ENCODE measurements around the gene ARHGEF16. TPM values are rescaled to one million over a fixed set of nuclear protein-coding genes. Genes with fewer than 3 reads are reported as not detected.

The ARHGEF16 gene
- polyA plus RNA-seq, 6 donors from 2014 or later: not detected

- peak; percentile 30 to 51 for ATAC-seq (ENCODE audit: low read depth in 2 of 2)
- peaks cover 0 to 6% (median 2%) of the 10 kb centered on the region in 3 donors for H3K4me1 Mint-ChIP-seq
- peaks cover 7 to 11% of the 10 kb centered on the region in 2 donors for H3K36me3 Mint-ChIP-seq
- peak overlapping the region in 1 of 6 donors; percentile 69 for H3K27ac Mint-ChIP-seq
- DNase-seq: peak; percentile 31
- peaks cover 4 to 20% (median 11%) of the 10 kb centered on the region in 7 donors for H3K9me3 Mint-ChIP-seq
- H3K27me3 Mint-ChIP-seq: peaks cover 0 to 13% (median 10%) of the 10 kb centered on the region in 3 donors
- no peak overlapping the region for H3K4me3 Mint-ChIP-seq
Measured at GRCh38 chr1:3483801-3484444, 29.5 kb downstream of the ARHGEF16 start.

GRCh38 chr1:3485016-3485415, 30.6 kb downstream of the ARHGEF16 start:
- Mint-ChIP-seq H3K4me1 (peaks cover 0 to 7% (median 2%) of the 10 kb centered on the region in 3 donors), H3K36me3 (peaks cover 11 to 13% of the 10 kb centered on the region in 2 donors), H3K4me3 (no peak overlapping the region), H3K27me3 (peaks cover 0 to 13% (median 10%) of the 10 kb centered on the region in 3 donors), H3K9me3 (peaks cover 7 to 23% (median 13%) of the 10 kb centered on the region in 7 donors), H3K27ac (no peak overlapping the region)
- ATAC-seq (ENCODE audit: low read depth in 2 of 2): no peak
- DNase-seq: no peak

GRCh38 chr1:3488432-3488831, 34.0 kb downstream of the ARHGEF16 start:
- Mint-ChIP-seq H3K27ac (peak overlapping the region in 1 of 6 donors; percentile 41), H3K36me3 (peaks cover 11 to 13% of the 10 kb centered on the region in 2 donors), H3K27me3 (peaks cover 0 to 10% (median 6%) of the 10 kb centered on the region in 3 donors), H3K9me3 (peaks cover 7 to 23% (median 13%) of the 10 kb centered on the region in 7 donors), H3K4me3 (no peak overlapping the region), H3K4me1 (peaks cover 7 to 13% (median 9%) of the 10 kb centered on the region in 3 donors)
- DNase-seq: no peak
- no peak for ATAC-seq (ENCODE audit: low read depth in 2 of 2)

GRCh38 chr1:3490046-3490745, 35.7 kb downstream of the ARHGEF16 start:
- Mint-ChIP-seq H3K27me3 (no peaks in the 10 kb centered on the region), H3K9me3 (peaks cover 7 to 23% (median 13%) of the 10 kb centered on the region in 7 donors), H3K36me3 (peaks cover 11 to 13% of the 10 kb centered on the region in 2 donors), H3K4me3 (no peak overlapping the region), H3K27ac (no peak overlapping the region), H3K4me1 (peaks cover 5 to 9% (median 9%) of the 10 kb centered on the region in 3 donors)
- DNase-seq: no peak
- no peak for ATAC-seq (ENCODE audit: low read depth in 2 of 2)

GRCh38 chr1:3491291-3492246, 37.1 kb downstream of the ARHGEF16 start:
- H3K4me3 Mint-ChIP-seq: peak overlapping the region in 6 of 8 donors; percentile 64 to 83 (median 72)
- peak; percentile 83 for DNase-seq

GRCh38 chr1:3492545-3493246, 38.2 kb downstream of the ARHGEF16 start:
- no peak for DNase-seq
- H3K4me1 Mint-ChIP-seq: peaks cover 5 to 9% (median 9%) of the 10 kb centered on the region in 3 donors
- no peak for ATAC-seq (ENCODE audit: low read depth in 2 of 2)
- peaks cover 11 to 13% of the 10 kb centered on the region in 2 donors for H3K36me3 Mint-ChIP-seq
- H3K9me3 Mint-ChIP-seq: peaks cover 7 to 15% (median 13%) of the 10 kb centered on the region in 7 donors
- no peaks in the 10 kb centered on the region for H3K27me3 Mint-ChIP-seq
- no peak overlapping the region for H3K27ac Mint-ChIP-seq
- H3K4me3 Mint-ChIP-seq: peak overlapping the region in 1 of 8 donors; percentile 68

More at GRCh38 chr1:3491291-3492246, 37.1 kb downstream of the ARHGEF16 start:
- Mint-ChIP-seq H3K9me3 (peaks cover 7 to 23% (median 13%) of the 10 kb centered on the region in 7 donors), H3K36me3 (peaks cover 11 to 13% of the 10 kb centered on the region in 2 donors), H3K27me3 (no peaks in the 10 kb centered on the region), H3K4me1 (peaks cover 5 to 9% (median 9%) of the 10 kb centered on the region in 3 donors), H3K27ac (peak overlapping the region in 2 of 6 donors; percentile 47 to 85)
- peak; percentile 91 to 92 for ATAC-seq (ENCODE audit: low read depth in 2 of 2)

- Mint-ChIP-seq H3K9me3 (no peaks in the 10 kb centered on the region), H3K36me3 (no peaks in the 10 kb centered on the region), H3K4me3 (no peak overlapping the region), H3K4me1 (peaks cover 5 to 9% (median 5%) of the 10 kb centered on the region in 3 donors), H3K27ac (no peak overlapping the region), H3K27me3 (no peaks in the 10 kb centered on the region)
- DNase-seq (no peak), ATAC-seq (ENCODE audit: low read depth in 2 of 2) (no peak)
Measured at GRCh38 chr1:3494321-3495308, 40.1 kb downstream of the ARHGEF16 start.

GRCh38 chr1:3495776-3496745, 41.6 kb downstream of the ARHGEF16 start:
- H3K36me3 Mint-ChIP-seq: no peaks in the 10 kb centered on the region
- H3K9me3 Mint-ChIP-seq: no peaks in the 10 kb centered on the region
- no peaks in the 10 kb centered on the region for H3K27me3 Mint-ChIP-seq
- H3K4me3 Mint-ChIP-seq: no peak overlapping the region
- H3K27ac Mint-ChIP-seq: no peak overlapping the region
- ATAC-seq (ENCODE audit: low read depth in 2 of 2) (no peak), DNase-seq (no peak)
- H3K4me1 Mint-ChIP-seq: peaks cover 5% of the 10 kb centered on the region in 3 donors

GRCh38 chr1:3496916-3497315, 42.5 kb downstream of the ARHGEF16 start:
- H3K36me3 Mint-ChIP-seq: no peaks in the 10 kb centered on the region
- no peaks in the 10 kb centered on the region for H3K27me3 Mint-ChIP-seq
- H3K4me3 Mint-ChIP-seq: no peak overlapping the region
- H3K9me3 Mint-ChIP-seq: no peaks in the 10 kb centered on the region
- H3K4me1 Mint-ChIP-seq: no peaks in the 10 kb centered on the region
- H3K27ac Mint-ChIP-seq: no peak overlapping the region
- DNase-seq (no peak), ATAC-seq (ENCODE audit: low read depth in 2 of 2) (no peak)

GRCh38 chr1:3497521-3497920, 43.1 kb downstream of the ARHGEF16 start:
- Mint-ChIP-seq H3K36me3 (no peaks in the 10 kb centered on the region), H3K4me1 (no peaks in the 10 kb centered on the region), H3K27ac (no peak overlapping the region), H3K27me3 (no peaks in the 10 kb centered on the region), H3K9me3 (no peaks in the 10 kb centered on the region), H3K4me3 (no peak overlapping the region)
- DNase-seq: no peak
- ATAC-seq (ENCODE audit: low read depth in 2 of 2): no peak
